ENCODE results near the gene BRD7. TPM values are rescaled to one million over a fixed set of nuclear protein-coding genes. Genes with fewer than 3 reads are reported as not detected.

Gene BRD7
- total and polyA plus RNA-seq, 12 donors, result 31.4 to 50.9 (median 42.7) TPM

- H3K4me1 ChIP-seq, result peaks cover 0 to 91% (median 11%) of the 10 kb centered on the region in 9 donors
- intact Hi-C loops (cut with DNase I), result no loop called here
- H3K4me3 ChIP-seq, result no peak overlapping the region
- H3K36me3 ChIP-seq, result no peaks in the 10 kb centered on the region
- H3K27me3 ChIP-seq, result no peaks in the 10 kb centered on the region
- peaks cover 0 to 9% (median 0%) of the 10 kb centered on the region in 11 donors for H3K9me3 ChIP-seq
- 58 to 72% methylated on average over 3 of the region's 3 CpGs for WGBS, 2 donors
- TF ChIP-seq CTCF (IDR thresholded peaks at IDR 0.05), result no peak
- no peak for DNase-seq
- no peak for ATAC-seq
- peak overlapping the region in 1 of 10 donors; percentile 54 for H3K27ac ChIP-seq
Observed at GRCh38 chr16:50278251-50278650, 90.5 kb downstream of the BRD7 start.

DNA sequence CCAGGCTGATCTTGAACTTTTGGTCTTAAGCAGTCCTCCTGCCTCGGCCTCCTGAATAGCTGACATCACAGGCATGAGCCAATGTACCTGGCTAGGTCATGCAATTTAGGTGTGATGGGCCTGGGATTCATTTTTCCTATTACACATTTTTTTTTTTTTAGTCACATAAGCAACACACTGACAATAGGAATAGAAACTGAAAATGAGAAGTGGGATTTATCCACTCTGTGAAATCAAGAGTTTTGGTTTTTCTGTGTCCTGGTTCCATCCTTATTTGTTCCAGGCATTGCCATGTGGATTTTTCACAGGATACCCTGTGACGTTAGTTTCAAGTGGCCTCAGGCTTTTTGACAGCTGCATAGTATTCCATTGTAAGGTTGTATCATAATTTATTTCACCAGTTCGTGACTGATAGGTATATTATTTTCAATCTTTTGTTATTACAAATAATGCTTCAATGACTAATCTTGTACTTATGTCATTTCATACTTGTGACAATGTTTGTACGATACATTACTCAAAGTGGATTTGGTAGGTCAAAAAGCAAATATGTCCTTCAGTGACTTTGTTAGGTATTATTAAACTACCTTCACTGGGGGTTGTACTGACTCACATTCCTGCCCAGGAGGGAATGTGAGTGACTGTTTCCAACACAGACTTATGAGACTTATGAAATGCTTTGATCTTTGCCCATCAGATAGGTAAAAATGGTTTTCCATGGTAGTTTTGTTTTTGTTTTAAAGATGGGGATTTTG is 91.8 kb downstream of the BRD7 start:
- Histone ChIP-seq H3K4me1 (peaks cover 0 to 91% (median 5%) of the 10 kb centered on the region in 9 donors), H3K27me3 (no peaks in the 10 kb centered on the region), H3K4me3 (no peak overlapping the region), H3K36me3 (no peaks in the 10 kb centered on the region), H3K9me3 (peaks cover 0 to 9% (median 0%) of the 10 kb centered on the region in 11 donors), H3K27ac (peak overlapping the region in 1 of 10 donors; percentile 93)
- DNase-seq, result no peak
- TF ChIP-seq CTCF (IDR thresholded peaks at IDR 0.05), result no peak
- ATAC-seq, result no peak
- intact Hi-C loops (cut with DNase I), result no loop called here
- WGBS, 2 donors, result 85 to 90% methylated on average over 4 of the region's 4 CpGs

DNA sequence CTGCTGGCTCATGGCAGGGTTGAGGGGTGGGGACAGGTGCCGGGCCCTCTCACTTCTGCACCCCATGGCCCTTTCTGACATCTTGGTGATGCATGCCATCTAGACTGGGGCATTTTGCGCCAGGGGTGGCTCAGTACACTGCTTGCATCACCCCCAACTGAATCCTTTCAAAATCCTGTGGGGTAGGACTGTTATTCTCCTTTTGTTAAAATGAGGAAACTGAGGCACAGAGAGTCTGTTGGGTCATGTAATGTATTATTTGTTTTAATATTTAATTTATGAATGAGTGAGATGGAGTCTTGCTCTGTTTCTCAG is 92.5 kb downstream of the BRD7 start:
- no peaks in the 10 kb centered on the region for H3K27me3 ChIP-seq
- TF ChIP-seq CTCF (IDR thresholded peaks at IDR 0.05), result no peak
- no peaks in the 10 kb centered on the region for H3K36me3 ChIP-seq
- intact Hi-C loops (cut with DNase I), result no loop called here
- WGBS, 2 donors, result 90 to 97% methylated on average over 2 of the region's 2 CpGs
- ATAC-seq (no peak), DNase-seq (no peak)
- peak overlapping the region in 1 of 10 donors; percentile 93 for H3K27ac ChIP-seq
- H3K4me1 ChIP-seq, result peaks cover 0 to 91% (median 0%) of the 10 kb centered on the region in 9 donors
- H3K9me3 ChIP-seq, result peaks cover 0 to 9% (median 0%) of the 10 kb centered on the region in 11 donors
- H3K4me3 ChIP-seq, result peak overlapping the region in 1 of 10 donors; percentile 55

DNA sequence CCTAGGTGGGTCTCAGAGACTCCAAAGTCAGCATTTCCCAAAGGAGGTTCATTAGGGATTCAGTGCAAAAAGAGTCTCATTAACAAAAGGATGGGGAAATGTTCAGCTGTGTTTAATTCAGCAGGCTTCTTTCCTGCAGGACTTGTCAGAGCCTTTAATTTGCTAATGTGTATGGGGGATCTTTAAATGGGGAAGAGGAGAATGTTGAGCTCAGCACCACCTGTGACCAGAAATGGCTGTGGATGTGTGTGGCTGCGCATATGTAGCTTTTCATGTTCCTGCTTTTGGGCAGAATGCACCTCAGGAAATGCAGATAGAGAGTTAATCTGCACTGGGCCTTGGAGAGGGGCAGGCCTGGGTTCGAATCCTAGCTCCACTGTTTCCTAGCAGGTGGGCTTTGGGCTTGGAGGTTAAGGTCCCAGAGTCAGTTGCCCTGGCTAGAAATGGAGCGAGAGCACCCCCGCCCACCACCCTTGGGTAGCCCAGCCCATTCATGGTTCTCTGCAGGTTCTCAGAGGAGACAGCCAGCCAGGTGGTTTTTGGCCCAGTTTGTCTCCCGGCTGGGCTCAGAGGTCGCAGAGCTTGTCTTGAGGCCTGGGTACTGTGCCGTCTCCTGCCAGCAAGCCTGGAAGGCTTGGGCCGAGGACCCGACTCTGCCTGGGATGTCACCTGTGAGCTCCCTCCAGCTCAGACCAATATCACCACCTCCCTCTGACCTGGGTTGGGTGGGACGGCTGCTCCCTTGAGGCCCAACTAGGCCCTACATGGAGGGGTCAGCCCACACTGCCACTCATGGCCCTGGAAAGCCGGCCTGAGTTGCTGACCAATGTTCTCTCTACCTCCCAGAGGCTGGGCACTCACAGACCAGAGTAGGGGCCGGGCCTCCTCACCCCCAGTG is 93.1 kb downstream of the BRD7 start:
- peak overlapping the region in 3 of 10 donors; percentile 2 to 93 (median 61) for H3K27ac ChIP-seq
- intact Hi-C loops (cut with DNase I), result no loop called here

More for the DNA sequence above, 93.1 kb downstream of the BRD7 start:
- Histone ChIP-seq H3K9me3 (peaks cover 0 to 7% (median 0%) of the 10 kb centered on the region in 11 donors), H3K4me3 (peak overlapping the region in 7 of 10 donors; percentile 4 to 55 (median 32)), H3K27me3 (no peaks in the 10 kb centered on the region), H3K4me1 (peaks cover 0 to 90% (median 0%) of the 10 kb centered on the region in 9 donors), H3K36me3 (no peaks in the 10 kb centered on the region)
- DNase-seq (no peak), ATAC-seq (no peak)
- 86% methylated on average over 12 of the region's 12 CpGs for WGBS, 2 donors
- TF ChIP-seq CTCF (IDR thresholded peaks at IDR 0.05), result no peak

Measured in heart right ventricle (tissue), 16 donors.